ENCODE data around the gene C15orf39.

The C15orf39 gene

GRCh38 chr15:75201616-75202250 lies at the start of gene C15orf39:
Gene C15orf39 (plus strand): TSS chr15:75201882. CDS start chr15:75206049, 4,167 bp downstream.
- TF ChIP-seq GATA2 (IDR thresholded peaks at IDR 0.05; ENCODE audit: low read depth, low read length) (no peak), GATA3 (IDR thresholded peaks at IDR 0.05; ENCODE audit: low read depth, low read length) (no peak)

GRCh38 chr15:75152382-75153079 lies 49.2 kb upstream of the C15orf39 start:
- TF ChIP-seq GATA2 (IDR thresholded peaks at IDR 0.05; ENCODE audit: low read depth, low read length) (no peak), GATA3 (IDR thresholded peaks at IDR 0.05; ENCODE audit: low read depth, low read length) (no peak)

GRCh38 chr15:75153087-75153486 lies 48.6 kb upstream of the C15orf39 start:
- no peak for TF ChIP-seq GATA3 (IDR thresholded peaks at IDR 0.05; ENCODE audit: low read depth, low read length)
- no peak for TF ChIP-seq GATA2 (IDR thresholded peaks at IDR 0.05; ENCODE audit: low read depth, low read length)

- TF ChIP-seq GATA3 (IDR thresholded peaks at IDR 0.05; ENCODE audit: low read depth, low read length) (no peak), GATA2 (IDR thresholded peaks at IDR 0.05; ENCODE audit: low read depth, low read length) (no peak)
Observed at GRCh38 chr15:75153565-75154276, 48.0 kb upstream of the C15orf39 start.

GRCh38 chr15:75154461-75155062 lies 47.1 kb upstream of the C15orf39 start:
- no peak for TF ChIP-seq GATA3 (IDR thresholded peaks at IDR 0.05; ENCODE audit: low read depth, low read length)
- TF ChIP-seq GATA2 (IDR thresholded peaks at IDR 0.05; ENCODE audit: low read depth, low read length) = no peak

GRCh38 chr15:75156326-75157215 lies 45.1 kb upstream of the C15orf39 start:
- TF ChIP-seq GATA3 (IDR thresholded peaks at IDR 0.05; ENCODE audit: low read depth, low read length) = no peak
- TF ChIP-seq GATA2 (IDR thresholded peaks at IDR 0.05; ENCODE audit: low read depth, low read length) = no peak

GRCh38 chr15:75158402-75158801 lies 43.3 kb upstream of the C15orf39 start:
- TF ChIP-seq GATA2 (IDR thresholded peaks at IDR 0.05; ENCODE audit: low read depth, low read length) (no peak), GATA3 (IDR thresholded peaks at IDR 0.05; ENCODE audit: low read depth, low read length) (no peak)

GRCh38 chr15:75159244-75159643 lies 42.4 kb upstream of the C15orf39 start:
- TF ChIP-seq GATA3 (IDR thresholded peaks at IDR 0.05; ENCODE audit: low read depth, low read length) (no peak), GATA2 (IDR thresholded peaks at IDR 0.05; ENCODE audit: low read depth, low read length) (no peak)

- no peak for TF ChIP-seq GATA2 (IDR thresholded peaks at IDR 0.05; ENCODE audit: low read depth, low read length)
- no peak for TF ChIP-seq GATA3 (IDR thresholded peaks at IDR 0.05; ENCODE audit: low read depth, low read length)
Observed at GRCh38 chr15:75161106-75161916, 40.4 kb upstream of the C15orf39 start.

- TF ChIP-seq GATA3 (IDR thresholded peaks at IDR 0.05; ENCODE audit: low read depth, low read length) (no peak), GATA2 (IDR thresholded peaks at IDR 0.05; ENCODE audit: low read depth, low read length) (no peak)
Observed at GRCh38 chr15:75161917-75162414, 39.7 kb upstream of the C15orf39 start.

- TF ChIP-seq GATA3 (IDR thresholded peaks at IDR 0.05; ENCODE audit: low read depth, low read length) (no peak), GATA2 (IDR thresholded peaks at IDR 0.05; ENCODE audit: low read depth, low read length) (no peak)
Observed at GRCh38 chr15:75163150-75163564, 38.5 kb upstream of the C15orf39 start.

- TF ChIP-seq GATA2 (IDR thresholded peaks at IDR 0.05; ENCODE audit: low read depth, low read length) (no peak), GATA3 (IDR thresholded peaks at IDR 0.05; ENCODE audit: low read depth, low read length) (no peak)
Observed at GRCh38 chr15:75164625-75165350, 36.9 kb upstream of the C15orf39 start.
